IMR-90 (cell line): ENCODE measurements around the gene DKK3. TPM values are rescaled to one million over a fixed set of nuclear protein-coding genes. Genes with fewer than 3 reads are reported as not detected.

ENCODE experiments used
- ATAC-seq: fragments of 200-7000 bp; cut with Tn5 transposase; 2 replicates; pipeline ENCODE4 v1.9.1; 2020; ENCODE audit warnings: low read depth, mild to moderate bottlenecking, moderate library complexity
- BruUV-seq: library from RNA; stranded (reverse); fragments of 400-500 nt; replicated peaks from 2 replicates; lab custom pipeline; 2021; lab: Mats Ljungman, UMichigan
- CTCF ChIA-PET: fragments of 300-600 bp; formaldehyde crosslinking; extraction: SDS; loops from one replicate; lab custom pipeline; 2021; ENCODE audit warnings: antibody characterized with exemption; lab: Yijun Ruan, JAX
- POLR2A ChIA-PET: fragments of 300-600 bp; sonication (Branson Sonifier 250); formaldehyde crosslinking; loops from one replicate; lab custom pipeline; 2022; ENCODE audit warnings: antibody characterized with exemption; ENCODE audit not compliant: unreplicated experiment; lab: Charles Lee
- DNase-seq: peaks from one replicate; pipeline ENCODE4 v3.0.0; 2013
- H2AFZ ChIP-seq: replicated peaks from 2 replicates; pipeline ENCODE3; 2013; ENCODE audit warnings: low read length, mild to moderate bottlenecking; ENCODE audit not compliant: poor library complexity
- H2AK5ac ChIP-seq: 2 replicates; pipeline ENCODE4 v1.6.1; 2013; ENCODE audit warnings: low read depth, low read length, inconsistent platforms
- H2AK9ac ChIP-seq: replicated peaks from 2 replicates; pipeline ENCODE3; 2013; ENCODE audit warnings: mild to moderate bottlenecking, low read depth, low read length, moderate library complexity; ENCODE audit not compliant: poor library complexity
- H2BK120ac ChIP-seq: 2 replicates; pipeline ENCODE4 v1.6.1; 2013; ENCODE audit warnings: low read depth, low read length, inconsistent platforms
- H2BK15ac ChIP-seq: 3 replicates; pipeline ENCODE4 v1.6.1; 2013; ENCODE audit warnings: low read depth, low read length, inconsistent platforms
- H2BK20ac ChIP-seq: 2 replicates; pipeline ENCODE4 v1.6.1; 2013; ENCODE audit warnings: low read depth, mild to moderate bottlenecking, inconsistent platforms, low read length, moderate library complexity
- H2BK5ac ChIP-seq: 2 replicates; pipeline ENCODE4 v1.6.1; 2013; ENCODE audit warnings: mild to moderate bottlenecking, low read depth, low read length, inconsistent platforms; ENCODE audit not compliant: poor library complexity, severe bottlenecking
- H3K14ac ChIP-seq: replicated peaks from 2 replicates; pipeline ENCODE4 v1.6.1; 2013; ENCODE audit warnings: low read depth, low read length, inconsistent platforms
- H3K18ac ChIP-seq: 2 replicates; pipeline ENCODE4 v1.6.1; 2013; ENCODE audit warnings: low read depth, low read length, control low read depth
- H3K23ac ChIP-seq: 2 replicates; pipeline ENCODE4 v1.6.1; 2013; ENCODE audit warnings: low read depth, low read length, inconsistent platforms
- H3K27ac ChIP-seq: 2 replicates; pipeline ENCODE4 v1.5.1; 2013; ENCODE audit warnings: mild to moderate bottlenecking, control low read depth, low read length; ENCODE audit not compliant: insufficient read depth
- H3K27me3 ChIP-seq: 2 replicates; pipeline ENCODE4 v1.6.1; 2013; ENCODE audit warnings: low read length; ENCODE audit not compliant: control insufficient read depth, insufficient read depth
- H3K36me3 ChIP-seq: 2 replicates; pipeline ENCODE4 v1.6.1; 2013; ENCODE audit warnings: low read length, mixed read lengths; ENCODE audit not compliant: control insufficient read depth, insufficient read depth
- H3K4ac ChIP-seq: 2 replicates; pipeline ENCODE4 v1.6.1; 2013; ENCODE audit warnings: low read depth, low read length, inconsistent platforms
- H3K4me1 ChIP-seq: 2 replicates; pipeline ENCODE4 v1.6.1; 2013; ENCODE audit warnings: low read length, mixed read lengths; ENCODE audit not compliant: control insufficient read depth, insufficient read depth
- H3K4me2 ChIP-seq: 2 replicates; pipeline ENCODE4 v1.6.1; 2013; ENCODE audit warnings: low read depth, mild to moderate bottlenecking, control low read depth, low read length, moderate library complexity
- H3K4me3 ChIP-seq: 2 replicates; pipeline ENCODE4 v1.5.1; 2013; ENCODE audit warnings: low read depth, mild to moderate bottlenecking, control low read depth, low read length, moderate library complexity; ENCODE audit not compliant: insufficient read depth
- H3K56ac ChIP-seq: 2 replicates; pipeline ENCODE4 v1.6.1; 2013; ENCODE audit warnings: low read length, inconsistent platforms; ENCODE audit not compliant: insufficient read depth; ENCODE audit errors: extremely low read depth
- H3K79me1 ChIP-seq, 2 experiments: 2 replicates each; pipeline ENCODE4 v1.6.1; 2013; ENCODE audit warnings: low read length in 2 of 2, inconsistent platforms in 1 of 2, low read depth in 1 of 2
- H3K9ac ChIP-seq: 2 replicates; pipeline ENCODE4 v1.6.1; 2013; ENCODE audit warnings: low read depth, low read length, control low read depth
- H3K9me1 ChIP-seq: 2 replicates; pipeline ENCODE4 v1.6.1; 2013; ENCODE audit warnings: low read length, inconsistent platforms; ENCODE audit not compliant: insufficient read depth
- H3K9me3 ChIP-seq: 2 replicates; pipeline ENCODE4 v1.6.1; 2013; ENCODE audit warnings: low read length; ENCODE audit not compliant: control insufficient read depth, insufficient read depth
- H4K20me1 ChIP-seq: 2 replicates; pipeline ENCODE4 v1.6.1; 2013; ENCODE audit warnings: low read length, inconsistent platforms; ENCODE audit not compliant: insufficient read depth
- H4K5ac ChIP-seq: 2 replicates; pipeline ENCODE4 v1.6.1; 2013; ENCODE audit warnings: mild to moderate bottlenecking, low read depth, low read length, control low read depth
- H4K8ac ChIP-seq, 2 experiments: 2 replicates each; pipeline ENCODE4 v1.6.1; 2013; ENCODE audit warnings: low read depth in 2 of 2, low read length in 2 of 2, control low read depth in 1 of 2, inconsistent platforms in 1 of 2
- H4K91ac ChIP-seq: 2 replicates; pipeline ENCODE4 v1.6.1; 2013; ENCODE audit warnings: low read depth, low read length, inconsistent platforms; ENCODE audit not compliant: insufficient read depth
- MAZ ChIP-seq: IDR thresholded peaks from 2 replicates; pipeline ENCODE4 v1.6.1; 2012; ENCODE audit warnings: low read depth, mild to moderate bottlenecking, low read length, improper control_type of control experiment, moderate library complexity, borderline replicate concordance
- SMC3 ChIP-seq: fragments of 150-350 bp; IDR thresholded peaks from 2 replicates; pipeline ENCODE4 v1.6.1; 2016; ENCODE audit warnings: low read depth, mild to moderate bottlenecking, antibody characterized with exemption, low read length, moderate library complexity
- WGBS, 2 experiments: methylation state at CpG; one replicate each; pipeline versions ENCODE4 v1.1.5 to v1.1.7; 2013; ENCODE audit warnings: missing lambda C conversion rate in 2 of 2; ENCODE audit not compliant: insufficient read length in 1 of 2; ENCODE audit errors: extremely low coverage in 2 of 2; 5-methylcytosine and 5-hydroxymethylcytosine counted together
- dilution Hi-C: fragments of 300-500 bp; cut with HindIII; formaldehyde crosslinking; loops from one replicate; pipeline ENCODE4 v1.14.3; 2018; ENCODE audit warnings: low sequenced_read_pairs; ENCODE audit not compliant: unreplicated experiment
- in situ Hi-C: fragments of 300-500 bp; cut with MboI; formaldehyde crosslinking; loops from 3 replicates; pipeline ENCODE4 v1.14.3; 2019; ENCODE audit warnings: low sequenced_read_pairs, inconsistent platforms, mixed read lengths
- intact Hi-C: fragments of 100-400 bp; cut with micrococcal nuclease; formaldehyde crosslinking; loops from 2 replicates; pipeline ENCODE4 v1.10.0; 2022
- polyA plus RNA-seq, 3 experiments: library from polyadenylated mRNA; depleted of rRNA; stranded (reverse); fragments of >200 nt; gene quantifications; 2 replicates each; pipeline ENCODE4 v1.2.3, GENCODE V29; 2012; ENCODE audit warnings: low replicate concordance in 1 of 3
- total RNA-seq: library from RNA; depleted of rRNA; stranded (reverse); fragments of >200 nt; gene quantifications from 2 replicates; pipeline ENCODE4 v1.2.3, GENCODE V29; 2012

Gene DKK3
- total and polyA plus RNA-seq, 2 of the 4 experiments (the other 2 are of a cell fraction): 453 to 964 TPM

- POLR2A ChIA-PET: no interaction called here
- Histone ChIP-seq H3K18ac (peak overlapping the region; percentile 36; the same call in 1 of the 2 replicates), H3K14ac (peak overlapping the region; percentile 72), H3K79me1 (peaks cover 11 to 44% of the 10 kb centered on the region in 2 experiments; a peak in 3 of 4 replicates), H3K4me1 (peaks cover 25% of the 10 kb centered on the region), H2BK5ac (peak overlapping the region; percentile 83), H4K8ac (peak overlapping the region; percentile 45 to 89), H2BK15ac (peak overlapping the region; percentile 98), H4K91ac (peak overlapping the region; percentile 90), H4K5ac (peak overlapping the region; percentile 71; the same call in 1 of the 2 replicates), H2AK5ac (peak overlapping the region; percentile 96), H3K4me2 (no peak overlapping the region), H3K23ac (peak overlapping the region; percentile 34; the same call in 1 of the 2 replicates), H4K20me1 (no peaks in the 10 kb centered on the region; the same call in 1 of the 2 replicates), H3K4ac (peak overlapping the region; percentile 97), H3K4me3 (no peak overlapping the region), H3K56ac (no peak overlapping the region; the same call in 1 of the 2 replicates), H2BK20ac (peak overlapping the region; percentile 86), H2BK120ac (peak overlapping the region; percentile 99), H3K36me3 (no peaks in the 10 kb centered on the region), H2AK9ac (peak overlapping the region; percentile 22), H3K9me3 (no peaks in the 10 kb centered on the region), H3K9ac (no peak overlapping the region), H2AFZ (peak overlapping the region; percentile 54), H3K9me1 (peaks cover 31% of the 10 kb centered on the region), H3K27ac (no peak overlapping the region; the same call in 1 of the 2 replicates), H3K27me3 (no peaks in the 10 kb centered on the region)
- no TSS peak for BruUV-seq
- intact Hi-C loops: loop anchor here (2.0 kb wide), 1 partner anchor 47 kb away; no protein-coding TSS in a partner anchor
- CTCF ChIA-PET: no interaction called here
- DNase-seq (peak; percentile 39), ATAC-seq (no peak)
- 100% methylated on average over 2 of the region's 7 CpGs; no CpG with 5 or more reads in 1 of the 2 experiments for WGBS, 2 experiments
- dilution Hi-C loops: no loop called here
- TF ChIP-seq SMC3 (0 out of 2 replicates have a peak, but pooled peaks have one; percentile 2), MAZ (no peak)
- in situ Hi-C loops: loop anchor here (5.0 to 25.0 kb wide), 4 partner anchors 111 to 1009 kb away; no protein-coding TSS in a partner anchor
These were observed 37.6 kb upstream of the DKK3 start for GRCh38 chr11:12045914-12046635.
